Kidney (tissue), 14 donors: Measurements from ENCODE around the gene LRRC28. TPM values are rescaled to one million over a fixed set of nuclear protein-coding genes. Genes with fewer than 3 reads are reported as not detected.
A peak's percentile ranks its signal among the peaks of the same experiment; 100 is the strongest.

Source experiments
- DNase-seq, 5 donors: peaks; one replicate each; pipeline ENCODE4 v3.0.0-alpha.2; 2013 to 2020
- FAIRE-seq: peaks from 2 replicates; lab custom pipeline; 2012; peaks lifted over from hg19 to GRCh38; lab: Jason Lieb, UNC
- H3K27ac ChIP-seq, 2 donors: one replicate each; pipeline ENCODE4 v1.7.0; 2013; ENCODE audit warnings: low read depth in 2 of 2, low read length in 2 of 2, inconsistent platforms in 1 of 2
- H3K27me3 ChIP-seq: one replicate; pipeline ENCODE4 v1.7.1; 2013; ENCODE audit warnings: low read length, inconsistent platforms; ENCODE audit not compliant: control insufficient read depth, insufficient read depth
- H3K36me3 ChIP-seq, 3 donors: one replicate each; pipeline versions ENCODE4 v1.7.0 to v1.7.1; 2013; ENCODE audit warnings: low read length in 3 of 3, control low read depth in 1 of 3, inconsistent platforms in 1 of 3; ENCODE audit not compliant: insufficient read depth in 3 of 3, control insufficient read depth in 2 of 3
- H3K4me1 ChIP-seq, 3 donors: one replicate each; pipeline versions ENCODE4 v1.7.0 to v1.7.1; 2013; ENCODE audit warnings: low read length in 3 of 3, inconsistent platforms in 1 of 3, low read depth in 1 of 3; ENCODE audit not compliant: control insufficient read depth in 2 of 3, insufficient read depth in 2 of 3
- H3K4me3 ChIP-seq, 3 donors: one replicate each; pipeline versions ENCODE4 v1.7.0 to v1.8.1; 2013; ENCODE audit warnings: low read length in 3 of 3, control low read depth in 1 of 3, inconsistent platforms in 1 of 3
- H3K9ac ChIP-seq, 3 donors: one replicate each; pipeline versions ENCODE4 v1.7.0 to v1.7.1; 2013; ENCODE audit warnings: low read length in 3 of 3, control low read depth in 1 of 3, inconsistent platforms in 1 of 3
- H3K9me3 ChIP-seq, 3 donors: one replicate each; pipeline versions ENCODE4 v1.7.0 to v1.7.1; 2013; ENCODE audit warnings: low read length in 3 of 3, control low read depth in 1 of 3, inconsistent platforms in 1 of 3; ENCODE audit not compliant: control insufficient read depth in 2 of 3, insufficient read depth in 1 of 3
- CTCF ChIP-seq: IDR thresholded peaks from 3 replicates; pipeline ENCODE4 v1.5.1; 2012; ENCODE audit warnings: mild to moderate bottlenecking, moderate library complexity, borderline replicate concordance; ENCODE audit not compliant: insufficient read depth; ENCODE audit errors: extremely low read depth
- intact Hi-C: fragments of 100-400 bp; cut with DNase I; formaldehyde crosslinking; loops from one replicate; pipeline ENCODE4 v1.11.1; 2022
- polyA plus RNA-seq: library from polyadenylated mRNA; stranded (reverse); fragments of 350-450 nt; fragmentation: Illumina TruSeq; extraction: RNeasy Lipid Tissue Mini Kit (QIAGEN cat#74804); gene quantifications from one replicate; pipeline ENCODE4 v1.2.3, GENCODE V29; 2014; ENCODE audit warnings: low read depth, low replicate concordance; ENCODE audit not compliant: insufficient read depth
- total RNA-seq: library from RNA; stranded (reverse); fragmentation: NEBNext Ultra II Directional; extraction: Animal tissue kit (Norgen Biotek cat#: 25700); gene quantifications from one replicate; pipeline ENCODE4 v1.2.1, GENCODE V29; 2021
- donor health status: control.
- donor health status: control.
- donor health status: control.
- donor health status: control.
- donor health status: control.
- donor health status: DM: yes; HTN: yes; CAD: no.
- donor health status: Normal renal cell carcinoma (clear cell type).

LRRC28 gene
- total and polyA plus RNA-seq, 2 donors from 2014 or later = 25.5 to 34.7 TPM

GRCh38 chr15:99371180-99372103 is 120.2 kb downstream of the LRRC28 start:
- Histone ChIP-seq H3K36me3 (peaks cover under 1 to 5% (median 3%) of the 10 kb centered on the region in 3 donors), H3K27ac (no peak overlapping the region), H3K27me3 (no peaks in the 10 kb centered on the region), H3K9me3 (peaks cover 0 to 3% (median 0%) of the 10 kb centered on the region in 3 donors), H3K4me1 (no peaks in the 10 kb centered on the region), H3K9ac (no peak overlapping the region), H3K4me3 (no peak overlapping the region)
- intact Hi-C loops = no loop called here
- TF ChIP-seq CTCF = no peak
- FAIRE-seq (no peak), DNase-seq (no peak)

- H3K4me3 ChIP-seq = no peak overlapping the region
- no peak for TF ChIP-seq CTCF
- no peak for FAIRE-seq
- no peaks in the 10 kb centered on the region for H3K9me3 ChIP-seq
- peaks cover 0 to 14% (median 5%) of the 10 kb centered on the region in 3 donors for H3K4me1 ChIP-seq
- no peaks in the 10 kb centered on the region for H3K27me3 ChIP-seq
- intact Hi-C loops = no loop called here
- H3K36me3 ChIP-seq = no peaks in the 10 kb centered on the region
- H3K9ac ChIP-seq = no peak overlapping the region
- DNase-seq = no peak
- peak overlapping the region in 1 of 2 donors; percentile 63 for H3K27ac ChIP-seq
Measured at GRCh38 chr15:99385005-99385669, 133.9 kb downstream of the LRRC28 start.

GRCh38 chr15:99385865-99386264 is 134.6 kb downstream of the LRRC28 start:
- FAIRE-seq (no peak), DNase-seq (peak in 3 of 5 donors; percentile 8 to 85 (median 39))
- no peak overlapping the region for H3K9ac ChIP-seq
- peaks cover 0 to 14% (median 5%) of the 10 kb centered on the region in 3 donors for H3K4me1 ChIP-seq
- no peaks in the 10 kb centered on the region for H3K27me3 ChIP-seq
- TF ChIP-seq CTCF = peak; percentile 17
- H3K27ac ChIP-seq = peak overlapping the region in 1 of 2 donors; percentile 25
- H3K9me3 ChIP-seq = no peaks in the 10 kb centered on the region
- intact Hi-C loops = no loop called here
- no peak overlapping the region for H3K4me3 ChIP-seq
- no peaks in the 10 kb centered on the region for H3K36me3 ChIP-seq
